ENCODE results near the gene KLRC4. TPM values are rescaled to one million over a fixed set of nuclear protein-coding genes. Genes with fewer than 3 reads are reported as not detected.

The KLRC4 gene
- total RNA-seq, 4 donors from 2014 or later, result not detected

Other genes with a start within 250 kb of the KLRC4 start
- under 1 TPM in 1 of 4 donors, not detected in 3; 0.42 TPM for gene OLR1, start 237.6 kb downstream of the KLRC4 start, total RNA-seq
- gene TMEM52B, start 230.7 kb downstream of the KLRC4 start, total RNA-seq, result not detected
- gene GABARAPL1, start 196.9 kb downstream of the KLRC4 start, total RNA-seq, result 100 to 1,000 TPM; 144 to 605 (median 175) TPM
- gene KLRD1, start 101.9 kb downstream of the KLRC4 start, total RNA-seq, result under 1 TPM; 0.10 to 0.23 (median 0.21) TPM
- under 1 TPM in 1 of 4 donors, not detected in 3; 0.20 TPM for gene KLRK1, start 19.7 kb downstream of the KLRC4 start, total RNA-seq
- not detected for gene KLRC3, start 10.8 kb upstream of the KLRC4 start, total RNA-seq
- not detected for gene KLRC2, start 26.3 kb upstream of the KLRC4 start, total RNA-seq
- gene KLRC1, start 43.6 kb upstream of the KLRC4 start, total RNA-seq, result not detected
- gene EIF2S3B, start 96.1 kb upstream of the KLRC4 start, total RNA-seq, result under 1 TPM in 1 of 4 donors, not detected in 3; 0.31 TPM
- gene MAGOHB, start 203.9 kb upstream of the KLRC4 start, total RNA-seq, result 1 to 10 TPM in 3 of 4 donors, under 1 TPM in 1; 0.80 to 6.3 (median 3.8) TPM